GM23248 (cell line): ENCODE data around the gene EIF1AD.

Experiments used
- EZH2 ChIP-seq: fragments of 200-600 bp; sonication (generic); IDR thresholded peaks from 2 replicates; pipeline ENCODE4 v1.6.1; 2018; ENCODE audit warnings: antibody characterized with exemption, mild to moderate bottlenecking; ENCODE audit not compliant: insufficient read depth, poor library complexity, severe bottlenecking
- EZH2phosphoT487 ChIP-seq: fragments of 200-600 bp; sonication (generic); IDR thresholded peaks from 2 replicates; pipeline ENCODE4 v1.6.1; 2018; ENCODE audit warnings: antibody characterized with exemption, moderate library complexity, mild to moderate bottlenecking, low read depth; ENCODE audit not compliant: insufficient read depth

- TF ChIP-seq EZH2 (no peak), EZH2phosphoT487 (no peak)
Observed at GRCh38 chr11:66017321-66017720, 15.4 kb upstream of the EIF1AD start.
